GM23338 (cell line): ENCODE data around the gene CCNA1.

Experiments used
- CREB1 ChIP-seq: fragments of 250-450 bp; sonication (Bioruptor Pico); IDR thresholded peaks from 2 replicates; pipeline ENCODE4 v1.5.0; 2020; ENCODE audit warnings: low read depth, mild to moderate bottlenecking, moderate library complexity
- EZH2 ChIP-seq: fragments of 200-600 bp; sonication (generic); IDR thresholded peaks from one replicate; pipeline ENCODE4 v1.8.0; 2017; ENCODE audit warnings: antibody characterized with exemption, mild to moderate bottlenecking, low read depth; ENCODE audit not compliant: unreplicated experiment
- EZH2phosphoT487 ChIP-seq: fragments of 200-600 bp; sonication (generic); IDR thresholded peaks from one replicate; pipeline ENCODE4 v1.8.1; 2018; ENCODE audit warnings: antibody characterized with exemption; ENCODE audit not compliant: unreplicated experiment
- JUNB ChIP-seq: IDR thresholded peaks from one replicate; pipeline ENCODE4 v1.6.1; 2016; ENCODE audit warnings: antibody characterized with exemption; ENCODE audit not compliant: unreplicated experiment
- NANOG ChIP-seq: IDR thresholded peaks from 2 replicates; pipeline ENCODE4 v1.6.1; 2016; ENCODE audit warnings: antibody characterized with exemption, borderline replicate concordance
- POLR2AphosphoS5 ChIP-seq: IDR thresholded peaks from 2 replicates; pipeline ENCODE4 v1.6.1; 2016; ENCODE audit warnings: antibody characterized with exemption, low read depth
- STAT1 ChIP-seq: IDR thresholded peaks from one replicate; pipeline ENCODE4 v1.6.1; 2016; ENCODE audit warnings: antibody characterized with exemption; ENCODE audit not compliant: unreplicated experiment
- ZNF114 ChIP-seq: fragments of 250-450 bp; sonication (Bioruptor Pico); IDR thresholded peaks from 2 replicates; pipeline ENCODE4 v1.5.0; 2020; ENCODE audit warnings: mild to moderate bottlenecking, moderate library complexity
- ZNF331 ChIP-seq: fragments of 250-450 bp; sonication (Bioruptor Pico); IDR thresholded peaks from 2 replicates; pipeline ENCODE4 v1.5.0; 2020; ENCODE audit warnings: low read depth, mild to moderate bottlenecking, moderate library complexity
- TF ChIP-seq, protein P1 (sequence below), 2 experiments: fragments of 200-600 bp in 1 of 2; sonication (generic) in 1 of 2; conservative IDR thresholded peaks; 2 replicates each; pipeline versions ENCODE4 v1.5.1 to v1.6.1; 2016 to 2017; ENCODE audit warnings: antibody characterized with exemption in 2 of 2, low read depth in 2 of 2, mild to moderate bottlenecking in 2 of 2, moderate library complexity in 1 of 2
- TF ChIP-seq, protein P2 (sequence below): IDR thresholded peaks from one replicate; pipeline ENCODE4 v1.6.1; 2018; ENCODE audit warnings: antibody characterized with exemption; ENCODE audit not compliant: unreplicated experiment
- TF ChIP-seq, protein P3 (sequence below): IDR thresholded peaks from 2 replicates; pipeline ENCODE4 v1.6.1; 2016; ENCODE audit warnings: antibody characterized with exemption
- TF ChIP-seq, protein P4 (sequence below): fragments of 250-450 bp; sonication (Bioruptor Pico); IDR thresholded peaks from 2 replicates; pipeline ENCODE4 v1.5.0; 2020; ENCODE audit warnings: mild to moderate bottlenecking, moderate library complexity

DNA sequence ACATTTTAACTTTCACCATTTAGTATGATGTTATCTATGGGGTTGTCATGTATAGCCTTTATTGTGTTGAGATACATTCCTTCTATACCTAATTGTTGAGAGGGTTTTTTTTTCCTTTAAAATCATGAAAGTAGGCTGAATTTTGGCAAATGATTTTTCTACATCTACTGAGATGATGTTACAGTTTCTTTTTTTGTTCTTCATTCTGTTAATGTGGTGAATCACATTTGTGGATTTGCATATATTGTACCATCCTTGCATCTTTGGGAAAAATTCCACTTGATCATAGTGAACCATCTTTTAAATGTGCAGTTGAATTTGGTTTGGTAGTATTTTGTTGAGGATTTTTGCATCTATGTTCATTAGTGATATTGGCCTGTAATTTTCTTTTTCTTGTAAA lies 29.2 kb downstream of the CCNA1 start:
- TF ChIP-seq, protein P1, sequence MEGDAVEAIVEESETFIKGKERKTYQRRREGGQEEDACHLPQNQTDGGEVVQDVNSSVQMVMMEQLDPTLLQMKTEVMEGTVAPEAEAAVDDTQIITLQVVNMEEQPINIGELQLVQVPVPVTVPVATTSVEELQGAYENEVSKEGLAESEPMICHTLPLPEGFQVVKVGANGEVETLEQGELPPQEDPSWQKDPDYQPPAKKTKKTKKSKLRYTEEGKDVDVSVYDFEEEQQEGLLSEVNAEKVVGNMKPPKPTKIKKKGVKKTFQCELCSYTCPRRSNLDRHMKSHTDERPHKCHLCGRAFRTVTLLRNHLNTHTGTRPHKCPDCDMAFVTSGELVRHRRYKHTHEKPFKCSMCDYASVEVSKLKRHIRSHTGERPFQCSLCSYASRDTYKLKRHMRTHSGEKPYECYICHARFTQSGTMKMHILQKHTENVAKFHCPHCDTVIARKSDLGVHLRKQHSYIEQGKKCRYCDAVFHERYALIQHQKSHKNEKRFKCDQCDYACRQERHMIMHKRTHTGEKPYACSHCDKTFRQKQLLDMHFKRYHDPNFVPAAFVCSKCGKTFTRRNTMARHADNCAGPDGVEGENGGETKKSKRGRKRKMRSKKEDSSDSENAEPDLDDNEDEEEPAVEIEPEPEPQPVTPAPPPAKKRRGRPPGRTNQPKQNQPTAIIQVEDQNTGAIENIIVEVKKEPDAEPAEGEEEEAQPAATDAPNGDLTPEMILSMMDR (conservative IDR thresholded peaks at IDR 0.05; ENCODE audit: low read depth in 2 of 2): no peak
- TF ChIP-seq EZH2 (no peak), ZNF331 (CRISPR knock-in tag) (no peak), POLR2AphosphoS5 (no peak), CREB1 (no peak), EZH2phosphoT487 (no peak), JUNB (no peak), NANOG (no peak), STAT1 (no peak), ZNF114 (CRISPR knock-in tag) (no peak)
- TF ChIP-seq, protein P2, sequence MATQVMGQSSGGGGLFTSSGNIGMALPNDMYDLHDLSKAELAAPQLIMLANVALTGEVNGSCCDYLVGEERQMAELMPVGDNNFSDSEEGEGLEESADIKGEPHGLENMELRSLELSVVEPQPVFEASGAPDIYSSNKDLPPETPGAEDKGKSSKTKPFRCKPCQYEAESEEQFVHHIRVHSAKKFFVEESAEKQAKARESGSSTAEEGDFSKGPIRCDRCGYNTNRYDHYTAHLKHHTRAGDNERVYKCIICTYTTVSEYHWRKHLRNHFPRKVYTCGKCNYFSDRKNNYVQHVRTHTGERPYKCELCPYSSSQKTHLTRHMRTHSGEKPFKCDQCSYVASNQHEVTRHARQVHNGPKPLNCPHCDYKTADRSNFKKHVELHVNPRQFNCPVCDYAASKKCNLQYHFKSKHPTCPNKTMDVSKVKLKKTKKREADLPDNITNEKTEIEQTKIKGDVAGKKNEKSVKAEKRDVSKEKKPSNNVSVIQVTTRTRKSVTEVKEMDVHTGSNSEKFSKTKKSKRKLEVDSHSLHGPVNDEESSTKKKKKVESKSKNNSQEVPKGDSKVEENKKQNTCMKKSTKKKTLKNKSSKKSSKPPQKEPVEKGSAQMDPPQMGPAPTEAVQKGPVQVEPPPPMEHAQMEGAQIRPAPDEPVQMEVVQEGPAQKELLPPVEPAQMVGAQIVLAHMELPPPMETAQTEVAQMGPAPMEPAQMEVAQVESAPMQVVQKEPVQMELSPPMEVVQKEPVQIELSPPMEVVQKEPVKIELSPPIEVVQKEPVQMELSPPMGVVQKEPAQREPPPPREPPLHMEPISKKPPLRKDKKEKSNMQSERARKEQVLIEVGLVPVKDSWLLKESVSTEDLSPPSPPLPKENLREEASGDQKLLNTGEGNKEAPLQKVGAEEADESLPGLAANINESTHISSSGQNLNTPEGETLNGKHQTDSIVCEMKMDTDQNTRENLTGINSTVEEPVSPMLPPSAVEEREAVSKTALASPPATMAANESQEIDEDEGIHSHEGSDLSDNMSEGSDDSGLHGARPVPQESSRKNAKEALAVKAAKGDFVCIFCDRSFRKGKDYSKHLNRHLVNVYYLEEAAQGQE: no peak
- TF ChIP-seq, protein P3, sequence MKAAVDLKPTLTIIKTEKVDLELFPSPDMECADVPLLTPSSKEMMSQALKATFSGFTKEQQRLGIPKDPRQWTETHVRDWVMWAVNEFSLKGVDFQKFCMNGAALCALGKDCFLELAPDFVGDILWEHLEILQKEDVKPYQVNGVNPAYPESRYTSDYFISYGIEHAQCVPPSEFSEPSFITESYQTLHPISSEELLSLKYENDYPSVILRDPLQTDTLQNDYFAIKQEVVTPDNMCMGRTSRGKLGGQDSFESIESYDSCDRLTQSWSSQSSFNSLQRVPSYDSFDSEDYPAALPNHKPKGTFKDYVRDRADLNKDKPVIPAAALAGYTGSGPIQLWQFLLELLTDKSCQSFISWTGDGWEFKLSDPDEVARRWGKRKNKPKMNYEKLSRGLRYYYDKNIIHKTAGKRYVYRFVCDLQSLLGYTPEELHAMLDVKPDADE: no peak
- TF ChIP-seq, protein P4, sequence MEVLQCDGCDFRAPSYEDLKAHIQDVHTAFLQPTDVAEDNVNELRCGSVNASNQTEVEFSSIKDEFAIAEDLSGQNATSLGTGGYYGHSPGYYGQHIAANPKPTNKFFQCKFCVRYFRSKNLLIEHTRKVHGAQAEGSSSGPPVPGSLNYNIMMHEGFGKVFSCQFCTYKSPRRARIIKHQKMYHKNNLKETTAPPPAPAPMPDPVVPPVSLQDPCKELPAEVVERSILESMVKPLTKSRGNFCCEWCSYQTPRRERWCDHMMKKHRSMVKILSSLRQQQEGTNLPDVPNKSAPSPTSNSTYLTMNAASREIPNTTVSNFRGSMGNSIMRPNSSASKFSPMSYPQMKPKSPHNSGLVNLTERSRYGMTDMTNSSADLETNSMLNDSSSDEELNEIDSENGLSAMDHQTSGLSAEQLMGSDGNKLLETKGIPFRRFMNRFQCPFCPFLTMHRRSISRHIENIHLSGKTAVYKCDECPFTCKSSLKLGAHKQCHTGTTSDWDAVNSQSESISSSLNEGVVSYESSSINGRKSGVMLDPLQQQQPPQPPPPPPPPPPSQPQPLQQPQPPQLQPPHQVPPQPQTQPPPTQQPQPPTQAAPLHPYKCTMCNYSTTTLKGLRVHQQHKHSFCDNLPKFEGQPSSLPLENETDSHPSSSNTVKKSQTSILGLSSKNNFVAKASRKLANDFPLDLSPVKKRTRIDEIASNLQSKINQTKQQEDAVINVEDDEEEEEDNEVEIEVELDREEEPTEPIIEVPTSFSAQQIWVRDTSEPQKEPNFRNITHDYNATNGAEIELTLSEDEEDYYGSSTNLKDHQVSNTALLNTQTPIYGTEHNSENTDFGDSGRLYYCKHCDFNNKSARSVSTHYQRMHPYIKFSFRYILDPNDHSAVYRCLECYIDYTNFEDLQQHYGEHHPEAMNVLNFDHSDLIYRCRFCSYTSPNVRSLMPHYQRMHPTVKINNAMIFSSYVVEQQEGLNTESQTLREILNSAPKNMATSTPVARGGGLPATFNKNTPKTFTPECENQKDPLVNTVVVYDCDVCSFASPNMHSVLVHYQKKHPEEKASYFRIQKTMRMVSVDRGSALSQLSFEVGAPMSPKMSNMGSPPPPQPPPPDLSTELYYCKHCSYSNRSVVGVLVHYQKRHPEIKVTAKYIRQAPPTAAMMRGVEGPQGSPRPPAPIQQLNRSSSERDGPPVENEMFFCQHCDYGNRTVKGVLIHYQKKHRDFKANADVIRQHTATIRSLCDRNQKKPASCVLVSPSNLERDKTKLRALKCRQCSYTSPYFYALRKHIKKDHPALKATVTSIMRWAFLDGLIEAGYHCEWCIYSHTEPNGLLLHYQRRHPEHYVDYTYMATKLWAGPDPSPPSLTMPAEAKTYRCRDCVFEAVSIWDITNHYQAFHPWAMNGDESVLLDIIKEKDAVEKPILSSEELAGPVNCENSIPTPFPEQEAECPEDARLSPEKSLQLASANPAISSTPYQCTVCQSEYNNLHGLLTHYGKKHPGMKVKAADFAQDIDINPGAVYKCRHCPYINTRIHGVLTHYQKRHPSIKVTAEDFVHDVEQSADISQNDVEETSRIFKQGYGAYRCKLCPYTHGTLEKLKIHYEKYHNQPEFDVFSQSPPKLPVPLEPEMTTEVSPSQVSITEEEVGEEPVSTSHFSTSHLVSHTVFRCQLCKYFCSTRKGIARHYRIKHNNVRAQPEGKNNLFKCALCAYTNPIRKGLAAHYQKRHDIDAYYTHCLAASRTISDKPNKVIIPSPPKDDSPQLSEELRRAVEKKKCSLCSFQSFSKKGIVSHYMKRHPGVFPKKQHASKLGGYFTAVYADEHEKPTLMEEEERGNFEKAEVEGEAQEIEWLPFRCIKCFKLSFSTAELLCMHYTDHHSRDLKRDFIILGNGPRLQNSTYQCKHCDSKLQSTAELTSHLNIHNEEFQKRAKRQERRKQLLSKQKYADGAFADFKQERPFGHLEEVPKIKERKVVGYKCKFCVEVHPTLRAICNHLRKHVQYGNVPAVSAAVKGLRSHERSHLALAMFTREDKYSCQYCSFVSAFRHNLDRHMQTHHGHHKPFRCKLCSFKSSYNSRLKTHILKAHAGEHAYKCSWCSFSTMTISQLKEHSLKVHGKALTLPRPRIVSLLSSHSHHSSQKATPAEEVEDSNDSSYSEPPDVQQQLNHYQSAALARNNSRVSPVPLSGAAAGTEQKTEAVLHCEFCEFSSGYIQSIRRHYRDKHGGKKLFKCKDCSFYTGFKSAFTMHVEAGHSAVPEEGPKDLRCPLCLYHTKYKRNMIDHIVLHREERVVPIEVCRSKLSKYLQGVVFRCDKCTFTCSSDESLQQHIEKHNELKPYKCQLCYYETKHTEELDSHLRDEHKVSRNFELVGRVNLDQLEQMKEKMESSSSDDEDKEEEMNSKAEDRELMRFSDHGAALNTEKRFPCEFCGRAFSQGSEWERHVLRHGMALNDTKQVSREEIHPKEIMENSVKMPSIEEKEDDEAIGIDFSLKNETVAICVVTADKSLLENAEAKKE (CRISPR knock-in tag): no peak
